NT2/D1 (cell line): ENCODE results near the gene HS6ST1.
"Not testable (repeated sequence)": the region's sequence is repeated elsewhere in the genome, so short reads cannot be mapped to it uniquely, and the experiment has no call there.

ENCODE experiments used
- SUZ12 ChIP-seq: IDR thresholded peaks from 2 replicates; pipeline ENCODE4 v1.6.1; 2011; ENCODE audit not compliant: insufficient read length, insufficient read depth; ENCODE audit errors: extremely low read depth
- YY1 ChIP-seq: IDR thresholded peaks from 2 replicates; pipeline ENCODE4 v1.6.1; 2011; ENCODE audit not compliant: insufficient read length, insufficient read depth
- ZNF274 ChIP-seq: IDR thresholded peaks from 2 replicates; pipeline ENCODE4 v1.6.1; 2011; ENCODE audit warnings: mild to moderate bottlenecking, low read depth, low read length

DNA sequence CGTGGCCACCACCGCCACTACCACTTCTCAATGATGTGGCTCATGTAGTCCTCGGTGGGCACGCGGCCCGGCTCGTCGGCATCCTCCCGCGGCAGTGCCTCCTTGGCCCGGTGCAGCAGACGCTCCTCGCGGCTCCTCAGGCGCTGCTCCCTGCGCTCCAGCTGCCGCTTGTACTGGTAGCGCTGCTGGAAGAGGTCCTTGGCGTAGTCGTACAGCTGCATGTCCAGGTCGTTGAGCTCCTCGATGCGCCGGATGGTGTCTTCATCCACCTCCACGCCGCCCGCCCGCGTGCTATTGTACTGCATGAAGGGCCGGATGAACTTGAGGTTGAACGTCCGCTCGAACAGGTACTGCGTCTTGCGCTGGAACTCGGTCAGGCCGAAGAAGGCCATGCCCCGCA, 50.5 kb downstream of the HS6ST1 start:
- TF ChIP-seq YY1, SUZ12, ZNF274: not testable (repeated sequence)
